Stimulated activated naive CD8-positive, alpha-beta T cell treated with anti-CD3 and anti-CD28 coated beads, Interleukin-15, Interleukin-2, amounts not matched to agents 100 ng/mL and 50 ng/mL, for 24 hours (primary cell): ENCODE measurements around the gene PTEN.

Experiments
- H3K27ac Mint-ChIP-seq: one replicate; pipeline ENCODE4 v1.8.0; 2021; ENCODE audit warnings: mild to moderate bottlenecking, mixed read lengths
- H3K27me3 Mint-ChIP-seq: one replicate; pipeline ENCODE4 v1.8.0; 2021; ENCODE audit warnings: mixed read lengths
- H3K36me3 Mint-ChIP-seq: one replicate; pipeline ENCODE4 v1.8.0; 2021; ENCODE audit warnings: low read depth, mixed read lengths
- H3K4me1 Mint-ChIP-seq: one replicate; pipeline ENCODE4 v1.8.0; 2021; ENCODE audit warnings: low read depth, mixed read lengths
- H3K4me3 Mint-ChIP-seq: one replicate; pipeline ENCODE4 v1.8.0; 2021; ENCODE audit warnings: mild to moderate bottlenecking, mixed read lengths
- H3K9me3 Mint-ChIP-seq: one replicate; pipeline ENCODE4 v1.8.0; 2021; ENCODE audit warnings: mixed read lengths

The PTEN gene

GRCh38 chr10:87987206-87987605, 123.8 kb downstream of the PTEN start:
- peaks cover 6% of the 10 kb centered on the region for H3K4me1 Mint-ChIP-seq
- H3K36me3 Mint-ChIP-seq: no peaks in the 10 kb centered on the region
- no peak overlapping the region for H3K4me3 Mint-ChIP-seq
- H3K27ac Mint-ChIP-seq: no peak overlapping the region
- no peaks in the 10 kb centered on the region for H3K27me3 Mint-ChIP-seq
- peaks cover 4% of the 10 kb centered on the region for H3K9me3 Mint-ChIP-seq

GRCh38 chr10:87991946-87992345, 128.5 kb downstream of the PTEN start:
- Mint-ChIP-seq H3K4me3 (no peak overlapping the region), H3K27me3 (no peaks in the 10 kb centered on the region), H3K27ac (no peak overlapping the region), H3K9me3 (no peaks in the 10 kb centered on the region), H3K4me1 (peaks cover 7% of the 10 kb centered on the region), H3K36me3 (no peaks in the 10 kb centered on the region)

- Mint-ChIP-seq H3K9me3 (peaks cover 5% of the 10 kb centered on the region), H3K36me3 (no peaks in the 10 kb centered on the region), H3K27ac (no peak overlapping the region), H3K27me3 (no peaks in the 10 kb centered on the region), H3K4me1 (no peaks in the 10 kb centered on the region), H3K4me3 (no peak overlapping the region)
Measured at GRCh38 chr10:88004451-88004850, 141.0 kb downstream of the PTEN start.

- peaks cover 10% of the 10 kb centered on the region for H3K9me3 Mint-ChIP-seq
- H3K36me3 Mint-ChIP-seq: no peaks in the 10 kb centered on the region
- no peak overlapping the region for H3K4me3 Mint-ChIP-seq
- H3K27me3 Mint-ChIP-seq: no peaks in the 10 kb centered on the region
- H3K27ac Mint-ChIP-seq: no peak overlapping the region
- H3K4me1 Mint-ChIP-seq: no peaks in the 10 kb centered on the region
Measured at GRCh38 chr10:88006261-88006660, 142.8 kb downstream of the PTEN start.

- peaks cover 15% of the 10 kb centered on the region for H3K9me3 Mint-ChIP-seq
- no peaks in the 10 kb centered on the region for H3K4me1 Mint-ChIP-seq
- no peak overlapping the region for H3K4me3 Mint-ChIP-seq
- no peaks in the 10 kb centered on the region for H3K36me3 Mint-ChIP-seq
- no peak overlapping the region for H3K27ac Mint-ChIP-seq
- H3K27me3 Mint-ChIP-seq: no peaks in the 10 kb centered on the region
Measured at GRCh38 chr10:88008866-88009470, 145.5 kb downstream of the PTEN start.

- Mint-ChIP-seq H3K4me3 (no peak overlapping the region), H3K9me3 (peaks cover 10% of the 10 kb centered on the region), H3K27ac (no peak overlapping the region), H3K27me3 (no peaks in the 10 kb centered on the region), H3K4me1 (no peaks in the 10 kb centered on the region), H3K36me3 (no peaks in the 10 kb centered on the region)
Measured at GRCh38 chr10:88012641-88013040, 149.2 kb downstream of the PTEN start.

GRCh38 chr10:88017781-88018180, 154.4 kb downstream of the PTEN start:
- Mint-ChIP-seq H3K4me1 (no peaks in the 10 kb centered on the region), H3K27ac (no peak overlapping the region), H3K9me3 (no peaks in the 10 kb centered on the region), H3K4me3 (no peak overlapping the region), H3K27me3 (no peaks in the 10 kb centered on the region), H3K36me3 (no peaks in the 10 kb centered on the region)

- Mint-ChIP-seq H3K27me3 (no peaks in the 10 kb centered on the region), H3K27ac (no peak overlapping the region), H3K9me3 (peaks cover 5% of the 10 kb centered on the region), H3K4me3 (no peak overlapping the region), H3K36me3 (no peaks in the 10 kb centered on the region), H3K4me1 (no peaks in the 10 kb centered on the region)
Measured at GRCh38 chr10:88019753-88020152, 156.3 kb downstream of the PTEN start.
